IMR-90 (cell line): ENCODE data around the gene PLEKHG5.

Source experiments
- BHLHE40 ChIP-seq: fragments of 150-350 bp; IDR thresholded peaks from 2 replicates; pipeline ENCODE4 v1.6.1; 2016; ENCODE audit warnings: mild to moderate bottlenecking, low read depth, low read length
- CEBPB ChIP-seq: IDR thresholded peaks from 2 replicates; pipeline ENCODE4 v1.6.1; 2012; ENCODE audit warnings: low read depth, low read length, improper control_type of control experiment
- ELK1 ChIP-seq: fragments of 150-350 bp; IDR thresholded peaks from 2 replicates; pipeline ENCODE4 v1.6.1; 2016; ENCODE audit warnings: low read depth, mild to moderate bottlenecking, low read length, moderate library complexity, borderline replicate concordance
- FOS ChIP-seq: fragments of 150-350 bp; IDR thresholded peaks from 2 replicates; pipeline ENCODE4 v1.6.1; 2016; ENCODE audit warnings: low read depth, low read length
- MAFK ChIP-seq: IDR thresholded peaks from 2 replicates; pipeline ENCODE4 v1.6.1; 2012; ENCODE audit warnings: low read depth, low read length, improper control_type of control experiment
- MAZ ChIP-seq: IDR thresholded peaks from 2 replicates; pipeline ENCODE4 v1.6.1; 2012; ENCODE audit warnings: low read depth, mild to moderate bottlenecking, low read length, improper control_type of control experiment, moderate library complexity, borderline replicate concordance
- NFE2L2 ChIP-seq: fragments of 150-350 bp; IDR thresholded peaks from 2 replicates; pipeline ENCODE4 v1.6.1; 2016; ENCODE audit warnings: low read depth, mild to moderate bottlenecking, low read length
- POLR2A ChIP-seq: IDR thresholded peaks from 2 replicates; pipeline ENCODE4 v1.6.1; 2012; ENCODE audit warnings: mild to moderate bottlenecking, low read depth, low read length
- RAD21 ChIP-seq: IDR thresholded peaks from 2 replicates; pipeline ENCODE4 v1.6.1; 2012; ENCODE audit warnings: low read length, improper control_type of control experiment
- RCOR1 ChIP-seq: IDR thresholded peaks from 2 replicates; pipeline ENCODE4 v1.6.1; 2012; ENCODE audit warnings: mild to moderate bottlenecking, low read length, improper control_type of control experiment; ENCODE audit not compliant: insufficient replicate concordance
- USF2 ChIP-seq: fragments of 150-350 bp; IDR thresholded peaks from 2 replicates; pipeline ENCODE4 v1.6.1; 2017; ENCODE audit warnings: mild to moderate bottlenecking, antibody characterized with exemption, low read length, low read depth
- TF ChIP-seq, protein P1 (sequence below): conservative IDR thresholded peaks from 2 replicates; pipeline ENCODE4 v1.5.1; 2012; ENCODE audit warnings: mild to moderate bottlenecking, low read depth, low read length, improper control_type of control experiment

GRCh38 chr1:6509919-6510291 is 18.4 kb upstream of the PLEKHG5 start:
- TF ChIP-seq RAD21 (no peak), ELK1 (no peak), POLR2A (no peak), BHLHE40 (no peak), FOS (no peak), USF2 (no peak), CEBPB (no peak), MAFK (no peak), RCOR1 (no peak), NFE2L2 (no peak), MAZ (no peak)
- TF ChIP-seq, protein P1, sequence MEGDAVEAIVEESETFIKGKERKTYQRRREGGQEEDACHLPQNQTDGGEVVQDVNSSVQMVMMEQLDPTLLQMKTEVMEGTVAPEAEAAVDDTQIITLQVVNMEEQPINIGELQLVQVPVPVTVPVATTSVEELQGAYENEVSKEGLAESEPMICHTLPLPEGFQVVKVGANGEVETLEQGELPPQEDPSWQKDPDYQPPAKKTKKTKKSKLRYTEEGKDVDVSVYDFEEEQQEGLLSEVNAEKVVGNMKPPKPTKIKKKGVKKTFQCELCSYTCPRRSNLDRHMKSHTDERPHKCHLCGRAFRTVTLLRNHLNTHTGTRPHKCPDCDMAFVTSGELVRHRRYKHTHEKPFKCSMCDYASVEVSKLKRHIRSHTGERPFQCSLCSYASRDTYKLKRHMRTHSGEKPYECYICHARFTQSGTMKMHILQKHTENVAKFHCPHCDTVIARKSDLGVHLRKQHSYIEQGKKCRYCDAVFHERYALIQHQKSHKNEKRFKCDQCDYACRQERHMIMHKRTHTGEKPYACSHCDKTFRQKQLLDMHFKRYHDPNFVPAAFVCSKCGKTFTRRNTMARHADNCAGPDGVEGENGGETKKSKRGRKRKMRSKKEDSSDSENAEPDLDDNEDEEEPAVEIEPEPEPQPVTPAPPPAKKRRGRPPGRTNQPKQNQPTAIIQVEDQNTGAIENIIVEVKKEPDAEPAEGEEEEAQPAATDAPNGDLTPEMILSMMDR = no peak
